Heart left ventricle (tissue), 13 donors: ENCODE results near the gene ABO.

Experiments
- CTCF ChIP-seq, 12 donors: fragments of 200-600 bp; sonication (generic) in 4 of 12; IDR thresholded peaks; one replicate each; pipeline versions ENCODE4 v1.5.0 to v1.8.0; 2018 to 2022; ENCODE audit warnings: antibody characterized with exemption in 12 of 12, mild to moderate bottlenecking in 5 of 12
- POLR2A ChIP-seq, 2 donors: fragments of 450-650 bp; IDR thresholded peaks; one replicate each; pipeline ENCODE4 v1.6.1; 2017; ENCODE audit warnings: antibody characterized with exemption in 2 of 2, mild to moderate bottlenecking in 2 of 2, moderate library complexity in 2 of 2
- donor health status: ischemic (EF 13 %, LVEDD 7.1; RV severe dilation, severe dysfunction).
- donor health status: DM: no; HTN: yes; CAD: no.
- donor health status: DM: no; HTN: no; CAD: no.
- donor health status: ischemic (EF 25% LVEDD 6.9; RV normal size, moderate dysfunction).
- donor health status: ischemic (EF 25% LVEDD 5.7; RV mildly dilated, moderate dysfunction).
- donor health status: ischemic (EF 35%, LVEDD 5.7; RV mildly dilated, moderate dysfunction).
- donor health status: nonischemic (EF 11% LVEDD 7.7; RV severe dilation, severe dysfunction).
- donor health status: DM: yes; HTN: yes; CAD: no.
- donor health status: PGD.
- donor health status: ischemic (EF 29% LVEDD 5.4; RV normal size, mild dysfunction).
- donor health status: nonischemic (EF 23%, LVEDD 6.1; RV moderate dilation, normal function).

- TF ChIP-seq POLR2A (IDR thresholded peaks at IDR 0.05) (no peak), CTCF (IDR thresholded peaks at IDR 0.05) (no peak)
These were observed 40.3 kb downstream of the ABO start for GRCh38 chr9:133234577-133235322.
